Fibroblast of peridontal ligament (primary cell): ENCODE measurements around the gene EEF1AKMT3.

Experiments used
- DNase-seq: peaks from one replicate; pipeline ENCODE4 v3.0.0-alpha.2; 2010; ENCODE audit errors: extremely low read depth

The EEF1AKMT3 gene

GRCh38 chr12:57772429-57773322, at the start of gene EEF1AKMT3:
EEF1AKMT3 (plus strand) TSS chr12:57772614; CDS start chr12:57772725, 111 bp downstream.
- DNase-seq = no peak

- DNase-seq = no peak
These were observed 49.4 kb upstream of the EEF1AKMT3 start for GRCh38 chr12:57722716-57723629.

- no peak for DNase-seq
These were observed 48.8 kb upstream of the EEF1AKMT3 start for GRCh38 chr12:57723630-57723962.

- no peak for DNase-seq
These were observed 48.1 kb upstream of the EEF1AKMT3 start for GRCh38 chr12:57724003-57724935.

- no peak for DNase-seq
These were observed 47.3 kb upstream of the EEF1AKMT3 start for GRCh38 chr12:57724936-57725740.

- no peak for DNase-seq
These were observed 46.6 kb upstream of the EEF1AKMT3 start for GRCh38 chr12:57725851-57726150.

- DNase-seq = peak; percentile 84
These were observed 46.1 kb upstream of the EEF1AKMT3 start for GRCh38 chr12:57726151-57726883.

GRCh38 chr12:57726884-57727757, 45.3 kb upstream of the EEF1AKMT3 start:
- no peak for DNase-seq

GRCh38 chr12:57727758-57728395, 44.5 kb upstream of the EEF1AKMT3 start:
- no peak for DNase-seq

- DNase-seq = no peak
These were observed 43.0 kb upstream of the EEF1AKMT3 start for GRCh38 chr12:57729321-57729844.

GRCh38 chr12:57730336-57731067, 41.9 kb upstream of the EEF1AKMT3 start:
- no peak for DNase-seq

- no peak for DNase-seq
These were observed 40.9 kb upstream of the EEF1AKMT3 start for GRCh38 chr12:57731411-57732080.

- no peak for DNase-seq
These were observed 40.1 kb upstream of the EEF1AKMT3 start for GRCh38 chr12:57732270-57732669.

GRCh38 chr12:57732726-57733593, 39.5 kb upstream of the EEF1AKMT3 start:
- DNase-seq = no peak

- DNase-seq = no peak
These were observed 38.5 kb upstream of the EEF1AKMT3 start for GRCh38 chr12:57733928-57734327.

- DNase-seq = no peak
These were observed 37.8 kb upstream of the EEF1AKMT3 start for GRCh38 chr12:57734591-57734990.
